ENCODE results near the gene CDK11B. TPM values are rescaled to one million over a fixed set of nuclear protein-coding genes. Genes with fewer than 3 reads are reported as not detected.

The CDK11B gene
- 7.5 and 7.7 TPM in 2 replicates for total RNA-seq

DNA sequence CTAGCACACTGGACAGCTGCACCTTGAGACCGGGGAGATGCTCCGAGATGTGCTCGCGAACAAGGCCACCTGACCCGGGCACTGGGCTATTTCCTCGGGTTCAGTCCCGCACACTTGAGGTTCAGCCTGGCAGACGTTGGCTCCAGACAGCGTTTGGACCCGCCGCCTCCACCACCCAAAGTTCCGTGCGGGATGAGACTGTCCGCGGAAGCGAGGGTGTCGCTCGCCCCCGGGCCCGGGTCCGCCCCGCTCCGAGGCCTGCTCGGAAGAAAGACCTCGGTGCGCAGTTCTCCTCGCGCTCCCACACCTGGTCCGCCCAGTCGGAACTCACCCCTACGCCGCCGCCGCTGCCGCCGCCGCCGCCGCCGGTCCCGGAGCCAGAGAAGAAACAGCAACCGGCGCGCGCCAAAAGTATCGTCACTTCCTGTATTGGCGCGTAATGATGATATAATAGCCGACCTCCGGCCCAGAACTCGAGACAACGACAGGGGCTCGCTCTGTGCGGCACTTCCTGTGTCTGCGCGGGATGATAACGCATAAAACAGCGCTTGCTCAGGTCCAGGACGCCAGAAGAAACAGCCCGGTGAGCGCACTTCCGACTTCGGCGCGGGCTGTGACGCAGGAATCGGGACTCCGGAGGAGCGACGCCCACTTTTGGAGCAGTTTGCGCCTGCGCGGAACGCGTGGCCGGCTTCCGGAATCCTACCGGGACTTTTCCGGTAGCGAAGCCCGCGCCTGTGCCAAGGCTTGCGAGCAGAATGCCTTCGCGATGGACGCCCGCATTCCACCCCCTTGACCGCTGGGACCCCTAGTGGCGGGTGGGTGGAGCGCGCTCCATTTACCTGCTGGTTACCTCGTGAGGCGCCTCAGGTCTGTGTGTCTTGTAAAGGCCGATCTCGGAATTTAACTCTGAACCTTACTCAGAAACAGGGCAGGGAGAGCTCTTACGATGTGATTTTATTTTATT, at the start of gene CDK11B:
Gene CDK11B, minus strand, starts transcription at position 422 of the 967 bp plus-strand sequence. CDS start 1,519 bp downstream, outside the sequence.

GRCh38 chr1:1692714-1693647, 34.2 kb upstream of the CDK11B start, which contains the start of gene SLC35E2B:
SLC35E2B (minus strand) TSS chr1:1692795; CDS start chr1:1676699, 16,096 bp downstream.

DNA sequence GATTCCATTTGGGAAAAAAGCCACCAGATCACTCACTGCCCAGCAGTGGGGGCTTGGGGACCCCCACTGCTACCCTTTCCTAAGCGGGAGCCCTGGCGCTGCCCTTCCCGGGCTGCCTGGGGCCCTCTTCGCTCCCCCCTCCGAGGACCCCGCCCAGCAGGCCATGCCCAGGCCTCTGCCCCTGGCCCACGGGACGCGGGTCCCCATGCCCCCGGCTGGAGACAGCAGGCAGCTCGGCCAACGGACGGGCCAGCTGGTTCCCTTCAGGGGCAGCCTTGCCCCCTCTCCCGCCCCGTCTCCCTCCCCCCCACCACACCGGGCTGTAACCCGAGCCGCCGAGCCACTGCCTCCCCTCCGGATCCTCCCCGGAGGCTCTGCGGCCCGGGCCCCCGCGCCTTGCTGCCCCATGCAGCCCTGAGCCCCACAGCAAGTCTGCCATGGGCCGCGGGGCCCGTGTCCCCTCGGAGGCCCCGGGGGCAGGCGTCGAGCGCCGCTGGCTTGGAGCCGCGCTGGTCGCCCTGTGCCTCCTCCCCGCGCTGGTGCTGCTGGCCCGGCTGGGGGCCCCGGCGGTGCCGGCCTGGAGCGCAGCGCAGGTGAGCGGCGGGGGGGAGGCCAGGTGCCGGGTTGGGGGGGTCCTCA, 26.9 kb downstream of the CDK11B start, which contains the start of gene MMP23B:
Gene MMP23B, plus strand, starts transcription at position 392 of the 639 bp plus-strand sequence. Its CDS starts 46 bp downstream, at position 438.

DNA sequence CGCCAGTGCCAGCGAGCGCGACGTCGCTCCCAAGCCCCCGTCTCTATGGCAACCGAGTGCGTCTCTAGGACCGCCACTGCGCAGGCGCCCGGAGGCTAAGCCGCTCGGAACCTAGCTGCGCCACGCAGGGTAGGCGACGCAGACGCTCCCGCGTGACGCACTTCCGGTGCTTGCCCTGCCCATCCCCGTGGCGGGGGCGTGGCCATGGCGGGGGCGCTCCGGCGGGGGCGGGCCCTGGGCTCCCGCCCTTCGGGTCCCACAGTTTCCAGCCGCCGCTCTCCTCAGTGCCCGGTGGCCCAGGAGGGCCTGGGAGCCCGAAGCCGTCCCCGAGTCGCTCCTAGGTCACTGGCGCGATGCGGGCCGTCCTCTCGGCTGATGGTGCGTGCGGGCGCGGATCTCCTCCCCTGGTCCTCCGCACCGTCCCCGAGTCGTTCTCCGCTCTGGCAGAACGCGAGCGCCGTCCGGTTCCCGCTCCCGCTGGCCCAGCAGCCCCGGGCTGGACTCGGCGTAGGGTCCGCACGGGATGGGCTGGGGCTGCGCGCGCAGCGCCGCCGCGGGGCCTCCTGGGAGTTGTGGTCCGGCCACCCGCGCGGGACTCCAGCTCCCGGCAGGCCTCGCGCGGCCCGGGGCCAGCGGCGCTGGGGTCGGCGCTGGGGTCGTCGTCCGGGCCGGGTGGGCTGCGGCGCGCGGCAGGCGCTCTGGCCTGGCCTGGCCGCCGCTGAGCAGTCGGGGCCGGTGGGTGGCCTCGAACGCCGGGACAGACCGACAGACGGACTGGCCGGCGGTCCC, 43.4 kb downstream of the CDK11B start, which contains the start of gene MIB2:
Gene MIB2, plus strand, starts transcription at position 245 of the 789 bp plus-strand sequence. CDS start 7,953 bp downstream, outside the sequence.

DNA sequence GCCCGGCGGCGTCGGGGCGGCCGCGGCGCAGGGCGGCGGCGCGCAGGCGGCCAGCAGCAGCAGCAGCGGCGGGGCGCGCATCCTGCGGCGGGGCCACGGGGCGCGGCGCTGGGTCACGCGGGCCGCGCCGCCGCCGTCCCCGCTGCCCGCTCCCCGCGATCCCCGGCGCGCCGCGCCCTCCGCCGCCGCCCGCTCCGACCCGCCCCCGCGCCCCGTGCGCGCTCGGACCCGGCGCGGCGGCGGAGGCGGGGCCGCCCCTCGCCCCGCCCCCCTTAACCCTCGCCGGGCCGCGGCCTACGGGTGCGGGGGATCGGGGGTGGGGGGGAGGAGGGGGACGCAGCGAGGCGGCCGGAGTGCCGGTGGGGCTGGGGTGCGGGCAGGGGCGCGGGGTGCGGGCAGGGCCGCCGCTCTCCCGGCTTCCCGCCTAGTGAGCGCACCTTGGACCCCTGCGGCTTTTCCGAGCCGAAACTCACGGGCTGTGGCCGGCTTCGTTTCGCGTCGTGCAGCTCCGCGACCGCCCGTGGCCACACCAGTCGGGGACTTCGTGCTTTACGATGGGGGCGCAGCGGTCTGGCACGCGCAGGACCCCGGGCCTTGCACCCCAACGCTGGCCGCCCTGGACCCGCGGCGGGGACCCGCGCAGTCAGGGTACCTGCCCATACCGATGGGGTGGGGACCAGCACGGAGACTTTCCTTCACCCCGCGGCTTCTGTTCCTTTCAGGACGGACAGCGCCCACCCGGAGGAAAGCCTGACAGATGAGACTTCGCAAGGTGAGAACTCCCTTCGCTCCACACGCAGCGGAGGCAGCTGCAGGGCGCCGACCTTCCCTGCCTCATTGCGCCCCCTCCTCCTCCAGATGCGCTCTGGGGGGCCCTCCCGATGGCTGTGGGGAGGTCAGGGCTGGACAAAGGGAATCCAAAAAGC, 58.6 kb downstream of the CDK11B start, which contains the start of gene FNDC10:
Gene FNDC10, minus strand, starts transcription at position 201 of the 926 bp plus-strand sequence. Its CDS starts 120 bp downstream, at position 81.

Other genes with a start within 250 kb of the CDK11B start
- under 0.01 TPM in 1 of 2 replicates, not detected in the other for gene ANKRD65, start 237.7 kb downstream of the CDK11B start, total RNA-seq
- 5.0 and 5.2 TPM in 2 replicates for gene VWA1, start 223.3 kb downstream of the CDK11B start, total RNA-seq
- not detected in 2 replicates for gene ATAD3C, start 209.3 kb downstream of the CDK11B start, total RNA-seq
- 10.1 and 28.8 TPM in 2 replicates for gene ATAD3B, start 187.2 kb downstream of the CDK11B start, total RNA-seq
- 41.8 and 49.4 TPM in 2 replicates for gene ATAD3A, start 146.8 kb downstream of the CDK11B start, total RNA-seq
- gene TMEM240, start 118.4 kb downstream of the CDK11B start, total RNA-seq, result 1.7 and 4.2 TPM in 2 replicates
- gene SSU72, start 84.1 kb downstream of the CDK11B start, total RNA-seq, result 76.4 and 79.6 TPM in 2 replicates
- gene FNDC10, start 58.9 kb downstream of the CDK11B start, total RNA-seq, result 2.5 and 2.6 TPM in 2 replicates
- gene MIB2, start 43.5 kb downstream of the CDK11B start, total RNA-seq, result 32.9 and 55.5 TPM in 2 replicates
- gene MMP23B, start 26.8 kb downstream of the CDK11B start, total RNA-seq, result 0.29 and 0.33 TPM in 2 replicates
- 40.0 and 50.6 TPM in 2 replicates for gene SLC35E2B, start 33.8 kb upstream of the CDK11B start, total RNA-seq
- gene CDK11A, start 65.4 kb upstream of the CDK11B start, total RNA-seq, result 11.3 and 16.7 TPM in 2 replicates
- gene NADK, start 119.5 kb upstream of the CDK11B start, total RNA-seq, result 57.7 and 67.6 TPM in 2 replicates
- gene GNB1, start 232.1 kb upstream of the CDK11B start, total RNA-seq, result 137 and 158 TPM in 2 replicates

Data from vein endothelial cell (primary cell).